ENCODE measurements around the gene CACUL1.

The CACUL1 gene

GRCh38 chr10:118775478-118775877, 20.7 kb upstream of the CACUL1 start:
- TF ChIP-seq CTCF (IDR thresholded peaks at IDR 0.05; ENCODE audit: insufficient read depth, low read length, poor library complexity, severe bottlenecking): peak; percentile 4
- no peak for DNase-seq (ENCODE audit: extremely low read depth, insufficient read length)
- H3K27me3 ChIP-seq (replicated peaks; ENCODE audit: control insufficient read depth, insufficient read depth, low read length): no peaks in the 10 kb centered on the region

GRCh38 chr10:118773041-118773440, 18.3 kb upstream of the CACUL1 start:
- no peak for DNase-seq (ENCODE audit: extremely low read depth, insufficient read length)
- Histone ChIP-seq H3K27me3 (replicated peaks; ENCODE audit: control insufficient read depth, insufficient read depth, low read length) (no peaks in the 10 kb centered on the region), H3K4me3 (replicated peaks; ENCODE audit: low read depth, low read length) (no peak overlapping the region), H3K36me3 (ENCODE audit: control insufficient read depth, insufficient read depth, low read length) (no peaks in the 10 kb centered on the region)
- no peak for TF ChIP-seq CTCF (IDR thresholded peaks at IDR 0.05; ENCODE audit: insufficient read depth, low read length, poor library complexity, severe bottlenecking)

More at GRCh38 chr10:118775478-118775877, 20.7 kb upstream of the CACUL1 start:
- Histone ChIP-seq H3K36me3 (ENCODE audit: control insufficient read depth, insufficient read depth, low read length) (no peaks in the 10 kb centered on the region), H3K4me3 (replicated peaks; ENCODE audit: low read depth, low read length) (no peak overlapping the region)

- H3K36me3 ChIP-seq (ENCODE audit: control insufficient read depth, insufficient read depth, low read length): no peaks in the 10 kb centered on the region
- DNase-seq (ENCODE audit: extremely low read depth, insufficient read length): no peak
- TF ChIP-seq CTCF (IDR thresholded peaks at IDR 0.05; ENCODE audit: insufficient read depth, low read length, poor library complexity, severe bottlenecking): no peak
- H3K27me3 ChIP-seq (replicated peaks; ENCODE audit: control insufficient read depth, insufficient read depth, low read length): no peaks in the 10 kb centered on the region
- H3K4me3 ChIP-seq (replicated peaks; ENCODE audit: low read depth, low read length): no peak overlapping the region
Measured at GRCh38 chr10:118771976-118772375, 17.2 kb upstream of the CACUL1 start.

- Histone ChIP-seq H3K4me3 (replicated peaks; ENCODE audit: low read depth, low read length) (no peak overlapping the region), H3K27me3 (replicated peaks; ENCODE audit: control insufficient read depth, insufficient read depth, low read length) (no peaks in the 10 kb centered on the region), H3K36me3 (ENCODE audit: control insufficient read depth, insufficient read depth, low read length) (no peaks in the 10 kb centered on the region)
- TF ChIP-seq CTCF (IDR thresholded peaks at IDR 0.05; ENCODE audit: insufficient read depth, low read length, poor library complexity, severe bottlenecking): no peak
- no peak for DNase-seq (ENCODE audit: extremely low read depth, insufficient read length)
Measured at GRCh38 chr10:118769898-118770600, 15.3 kb upstream of the CACUL1 start.

GRCh38 chr10:118768041-118768919, 13.5 kb upstream of the CACUL1 start:
- no peak for DNase-seq (ENCODE audit: extremely low read depth, insufficient read length)
- no peak for TF ChIP-seq CTCF (IDR thresholded peaks at IDR 0.05; ENCODE audit: insufficient read depth, low read length, poor library complexity, severe bottlenecking)
- Histone ChIP-seq H3K27me3 (replicated peaks; ENCODE audit: control insufficient read depth, insufficient read depth, low read length) (no peaks in the 10 kb centered on the region; the same call in 1 of the 2 replicates), H3K4me3 (replicated peaks; ENCODE audit: low read depth, low read length) (no peak overlapping the region), H3K36me3 (ENCODE audit: control insufficient read depth, insufficient read depth, low read length) (no peaks in the 10 kb centered on the region)

All from GM06990 (cell line).